ENCODE data around the gene JUN.
A peak's percentile ranks its signal among the peaks of the same experiment; 100 is the strongest.

The JUN gene

GRCh38 chr1:58830291-58830690 lies 46.4 kb upstream of the JUN start (continued):
- no peak for TF ChIP-seq ZBTB48 (tag by site-specific recombination; IDR thresholded peaks at IDR 0.05)
- no peak for TF ChIP-seq ZNF280D (tag by site-specific recombination; IDR thresholded peaks at IDR 0.05)

GRCh38 chr1:58829866-58830265 lies 46.0 kb upstream of the JUN start:
- ChIA-PET POLR2A (no interaction called here), CTCF (no interaction called here)
- TF ChIP-seq ZNF596 (tag by site-specific recombination; IDR thresholded peaks at IDR 0.05) = no peak
- TF ChIP-seq KLF16 (tag by site-specific recombination; IDR thresholded peaks at IDR 0.05) = no peak
- no peak for TF ChIP-seq ZBTB26 (tag by site-specific recombination; optimal IDR thresholded peaks at IDR 0.05)
- no peak for TF ChIP-seq ZNF600 (tag by site-specific recombination; IDR thresholded peaks at IDR 0.05)
- TF ChIP-seq KLF9 (tag by site-specific recombination; IDR thresholded peaks at IDR 0.05; ENCODE audit: low read depth) = no peak
- TF ChIP-seq ZNF843 (tag by site-specific recombination; IDR thresholded peaks at IDR 0.05) = no peak
- peak; percentile 36; the same call in 1 of the 2 replicates for TF ChIP-seq GLIS1 (tag by site-specific recombination; IDR thresholded peaks at IDR 0.05)
- TF ChIP-seq ZNF521 (tag by site-specific recombination; IDR thresholded peaks at IDR 0.05) = no peak
- H3K27ac ChIP-seq (ENCODE audit: extremely low read depth, low read depth, low read length) = no peak overlapping the region
- no peak overlapping the region for H3K4me3 ChIP-seq (ENCODE audit: low read depth, low read length)
- H3K9me3 ChIP-seq (ENCODE audit: control insufficient read depth, insufficient read depth, low read depth, low read length) = 0 out of 2 replicates have a peak, but pooled peaks cover 2% of the 10 kb centered on the region
- no peaks in the 10 kb centered on the region for H3K4me1 ChIP-seq (ENCODE audit: control insufficient read depth, insufficient read depth, low read length)
- no peaks in the 10 kb centered on the region for H3K36me3 ChIP-seq (ENCODE audit: control insufficient read depth in 2 of 2, insufficient read depth in 1 of 2, low read length in 2 of 2)

- H3K4me1 ChIP-seq (ENCODE audit: control insufficient read depth, insufficient read depth, low read length) = no peaks in the 10 kb centered on the region
- H3K4me3 ChIP-seq (ENCODE audit: low read depth, low read length) = no peak overlapping the region
- no peak overlapping the region for H3K27ac ChIP-seq (ENCODE audit: extremely low read depth, low read depth, low read length)
- TF ChIP-seq SETDB1 (IDR thresholded peaks at IDR 0.05; ENCODE audit: insufficient read length, low read length) (peak; percentile 92), HOXA7 (CRISPR knock-in tag; IDR thresholded peaks at IDR 0.05; ENCODE audit: borderline replicate concordance) (no peak), ZNF16 (tag by site-specific recombination; IDR thresholded peaks at IDR 0.05; ENCODE audit: low read depth) (no peak), ZNF518A (tag by site-specific recombination; conservative IDR thresholded peaks at IDR 0.05; ENCODE audit: low read depth) (no peak)
- H3K9me3 ChIP-seq (ENCODE audit: control insufficient read depth, insufficient read depth, low read depth, low read length) = 0 out of 2 replicates have a peak, but pooled peaks cover 2% of the 10 kb centered on the region
- CTCF ChIA-PET = interaction anchor here (0.7 to 0.9 kb wide), 2 partner anchors 42 to 333 kb away, joined by 3 read pairs; no protein-coding TSS in a partner anchor
- H3K36me3 ChIP-seq (ENCODE audit: control insufficient read depth in 2 of 2, insufficient read depth in 1 of 2, low read length in 2 of 2) = no peaks in the 10 kb centered on the region
- POLR2A ChIA-PET = no interaction called here
These were observed 43.5 kb upstream of the JUN start for GRCh38 chr1:58827298-58827697.
